SU-DHL-6 (cell line): Measurements from ENCODE around the gene IL17RD.

Experiments used
- EZH2phosphoT487 ChIP-seq: fragments of 200-600 bp; sonication (generic), shearing (Covaris generic); conservative IDR thresholded peaks from 2 replicates; pipeline ENCODE4 v1.6.1; 2018; ENCODE audit warnings: mild to moderate bottlenecking, antibody characterized with exemption, low read length, moderate library complexity, mixed read lengths
- TF ChIP-seq, protein P1 (sequence below): fragments of 200-600 bp; sonication (generic); IDR thresholded peaks from one replicate; pipeline ENCODE4 v1.5.1; 2017; ENCODE audit warnings: antibody characterized with exemption, mild to moderate bottlenecking, low read length, moderate library complexity; ENCODE audit not compliant: insufficient read depth, poor library complexity, severe bottlenecking

DNA sequence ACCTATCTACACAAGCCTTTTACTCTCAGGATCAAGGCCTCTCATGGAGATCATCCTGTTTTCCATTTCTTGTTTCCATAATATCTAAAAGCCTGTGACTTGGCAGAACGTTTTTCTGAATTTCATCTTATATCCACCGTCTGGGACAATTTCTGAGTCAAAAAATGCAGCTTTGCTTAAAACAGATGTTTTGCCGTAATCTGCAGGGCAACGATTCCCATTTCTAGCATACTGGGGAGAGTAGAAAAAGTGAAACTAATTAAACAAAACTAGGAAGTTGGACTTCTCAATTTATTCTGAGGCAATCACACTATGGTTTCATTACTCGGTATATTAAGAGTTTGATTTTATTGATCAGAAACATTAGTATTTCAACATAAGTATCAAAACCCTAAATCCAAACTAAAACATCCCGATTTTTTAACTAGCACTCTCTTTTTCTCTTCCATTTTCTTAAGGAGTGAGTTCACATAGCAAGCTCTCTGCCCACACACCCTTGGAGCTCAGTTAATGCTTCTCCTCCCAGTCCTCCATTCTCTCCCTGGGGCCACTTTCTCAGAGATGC, 71.1 kb downstream of the IL17RD start:
- TF ChIP-seq, protein P1, sequence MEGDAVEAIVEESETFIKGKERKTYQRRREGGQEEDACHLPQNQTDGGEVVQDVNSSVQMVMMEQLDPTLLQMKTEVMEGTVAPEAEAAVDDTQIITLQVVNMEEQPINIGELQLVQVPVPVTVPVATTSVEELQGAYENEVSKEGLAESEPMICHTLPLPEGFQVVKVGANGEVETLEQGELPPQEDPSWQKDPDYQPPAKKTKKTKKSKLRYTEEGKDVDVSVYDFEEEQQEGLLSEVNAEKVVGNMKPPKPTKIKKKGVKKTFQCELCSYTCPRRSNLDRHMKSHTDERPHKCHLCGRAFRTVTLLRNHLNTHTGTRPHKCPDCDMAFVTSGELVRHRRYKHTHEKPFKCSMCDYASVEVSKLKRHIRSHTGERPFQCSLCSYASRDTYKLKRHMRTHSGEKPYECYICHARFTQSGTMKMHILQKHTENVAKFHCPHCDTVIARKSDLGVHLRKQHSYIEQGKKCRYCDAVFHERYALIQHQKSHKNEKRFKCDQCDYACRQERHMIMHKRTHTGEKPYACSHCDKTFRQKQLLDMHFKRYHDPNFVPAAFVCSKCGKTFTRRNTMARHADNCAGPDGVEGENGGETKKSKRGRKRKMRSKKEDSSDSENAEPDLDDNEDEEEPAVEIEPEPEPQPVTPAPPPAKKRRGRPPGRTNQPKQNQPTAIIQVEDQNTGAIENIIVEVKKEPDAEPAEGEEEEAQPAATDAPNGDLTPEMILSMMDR, result no peak
- no peak for TF ChIP-seq EZH2phosphoT487
